Naive B cell (primary cell): ENCODE data around the gene PTPRR. TPM values are rescaled to one million over a fixed set of nuclear protein-coding genes. Genes with fewer than 3 reads are reported as not detected.

Experiments
- ATAC-seq, 2 donors: fragments of 150-1000 bp; cut with Tn5 transposase; 2 replicates each; pipeline ENCODE4 v1.10.0; 2021; ENCODE audit warnings: low read depth in 2 of 2, mild to moderate bottlenecking in 2 of 2, moderate library complexity in 2 of 2
- DNase-seq: peaks from one replicate; pipeline ENCODE4 v3.0.0; 2022
- H3K27ac Mint-ChIP-seq, 6 donors: one replicate each; pipeline ENCODE4 v1.8.0; 2020 to 2022; ENCODE audit warnings: mild to moderate bottlenecking in 6 of 6, mixed read lengths in 6 of 6, moderate library complexity in 5 of 6, inconsistent platforms in 2 of 6
- H3K27me3 Mint-ChIP-seq, 3 donors: one replicate each; pipeline ENCODE4 v1.8.0; 2021 to 2022; ENCODE audit warnings: mixed read lengths in 3 of 3, mild to moderate bottlenecking in 1 of 3
- H3K36me3 Mint-ChIP-seq, 2 donors: one replicate each; pipeline ENCODE4 v1.8.0; 2020 to 2022; ENCODE audit warnings: mixed read lengths in 2 of 2, inconsistent platforms in 1 of 2, mild to moderate bottlenecking in 1 of 2
- H3K4me1 Mint-ChIP-seq, 3 donors: one replicate each; pipeline ENCODE4 v1.8.0; 2020 to 2022; ENCODE audit warnings: mixed read lengths in 3 of 3, inconsistent platforms in 1 of 3, mild to moderate bottlenecking in 1 of 3, moderate library complexity in 1 of 3
- H3K4me3 Mint-ChIP-seq, 8 donors: one replicate each; pipeline ENCODE4 v1.8.0; 2020 to 2022; ENCODE audit warnings: mild to moderate bottlenecking in 8 of 8, mixed read lengths in 8 of 8, moderate library complexity in 8 of 8, inconsistent platforms in 2 of 8
- H3K9me3 Mint-ChIP-seq, 7 donors: one replicate each; pipeline ENCODE4 v1.8.0; 2020 to 2022; ENCODE audit warnings: mixed read lengths in 7 of 7, mild to moderate bottlenecking in 5 of 7, inconsistent platforms in 2 of 7, moderate library complexity in 1 of 7
- polyA plus RNA-seq, 6 donors: library from polyadenylated mRNA; unstranded; fragments of 300-500 nt; fragmentation: Illumina TruSeq; gene quantifications; one replicate each; pipeline ENCODE4 v1.2.3, GENCODE V29; 2021; ENCODE audit warnings: low read depth in 6 of 6

Gene PTPRR
- polyA plus RNA-seq, 6 donors from 2014 or later, result not detected

DNA sequence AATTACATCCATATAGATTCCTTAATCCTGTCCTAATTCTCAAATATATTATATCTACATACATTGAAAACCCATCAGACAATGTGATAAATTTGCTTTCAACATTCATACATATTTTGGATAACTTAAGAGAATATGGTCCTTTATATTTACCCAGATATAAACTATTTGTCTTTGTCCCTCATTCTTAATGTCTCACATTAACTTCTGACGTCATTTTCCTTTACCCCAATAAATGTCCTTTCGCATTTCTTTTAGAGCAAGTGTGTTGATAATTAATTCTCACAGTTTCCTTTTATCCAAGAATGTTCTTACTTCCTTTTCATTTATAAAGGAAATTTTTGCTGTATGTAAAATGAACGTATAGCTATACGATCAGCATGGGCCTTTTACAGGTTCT is 12.6 kb upstream of the PTPRR start:
- Mint-ChIP-seq H3K4me3 (no peak overlapping the region), H3K4me1 (no peaks in the 10 kb centered on the region), H3K36me3 (no peaks in the 10 kb centered on the region), H3K27ac (no peak overlapping the region), H3K9me3 (peaks cover 0 to 2% (median 0%) of the 10 kb centered on the region in 7 donors), H3K27me3 (peaks cover 0 to 13% (median 0%) of the 10 kb centered on the region in 3 donors)
- no peak for ATAC-seq
- no peak for DNase-seq

- no peaks in the 10 kb centered on the region for H3K4me1 Mint-ChIP-seq
Observed at GRCh38 chr12:70929029-70929428, 8.5 kb upstream of the PTPRR start.

DNA sequence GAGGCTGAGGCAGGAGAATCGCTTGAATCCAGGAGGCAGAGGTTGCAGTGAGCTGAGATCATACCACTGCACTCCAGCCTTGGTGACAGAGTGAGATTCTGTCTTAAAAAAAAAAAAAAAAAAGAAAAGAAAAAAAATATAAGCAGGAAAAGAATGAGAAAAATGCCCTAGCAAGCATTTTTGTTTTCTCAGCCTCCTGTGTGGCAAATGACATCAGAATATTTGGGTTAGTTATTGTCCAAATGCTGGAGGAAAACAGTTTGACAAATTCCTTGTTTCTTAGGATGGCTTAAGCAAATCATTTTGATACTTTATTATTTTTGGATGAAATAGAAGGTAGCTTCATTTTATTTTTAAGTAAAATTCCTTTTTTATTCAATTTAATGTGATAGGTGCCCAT is 7.5 kb upstream of the PTPRR start:
- no peaks in the 10 kb centered on the region for H3K4me1 Mint-ChIP-seq

More at GRCh38 chr12:70929029-70929428, 8.5 kb upstream of the PTPRR start:
- Mint-ChIP-seq H3K27me3 (peaks cover 0 to 4% (median 0%) of the 10 kb centered on the region in 3 donors), H3K27ac (no peak overlapping the region), H3K36me3 (no peaks in the 10 kb centered on the region), H3K4me3 (no peak overlapping the region), H3K9me3 (peaks cover 0 to 2% (median 0%) of the 10 kb centered on the region in 7 donors)
- ATAC-seq (no peak), DNase-seq (no peak)

DNA sequence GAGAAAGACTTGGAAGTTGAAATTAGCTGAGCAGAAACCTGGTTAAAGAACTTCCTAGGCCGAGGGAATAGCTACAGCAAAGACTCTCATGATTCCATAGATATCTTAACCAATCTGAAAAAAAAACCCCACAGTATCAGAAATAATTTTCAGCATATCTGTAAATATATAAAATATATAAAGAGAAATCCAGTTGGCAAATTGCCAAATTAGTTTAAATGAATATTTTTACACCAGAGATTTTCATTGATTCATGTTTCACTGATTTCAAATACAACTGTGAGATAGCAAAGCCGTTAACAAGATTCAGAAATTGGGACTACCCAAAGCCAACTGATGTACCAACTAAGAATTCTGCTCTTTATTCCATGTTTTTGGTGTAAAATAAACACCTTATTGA is 6.8 kb upstream of the PTPRR start:
- Mint-ChIP-seq H3K4me1 (no peaks in the 10 kb centered on the region), H3K36me3 (no peaks in the 10 kb centered on the region), H3K27ac (no peak overlapping the region), H3K9me3 (peaks cover 0 to 2% (median 0%) of the 10 kb centered on the region in 7 donors), H3K27me3 (peaks cover 0 to 9% (median 4%) of the 10 kb centered on the region in 3 donors), H3K4me3 (no peak overlapping the region)
- no peak for ATAC-seq
- no peak for DNase-seq

More for the DNA sequence above, 7.5 kb upstream of the PTPRR start:
- no peak overlapping the region for H3K4me3 Mint-ChIP-seq
- H3K27ac Mint-ChIP-seq, result no peak overlapping the region
- no peaks in the 10 kb centered on the region for H3K36me3 Mint-ChIP-seq
- no peak for DNase-seq
- peaks cover 0 to 2% (median 0%) of the 10 kb centered on the region in 7 donors for H3K9me3 Mint-ChIP-seq
- ATAC-seq, result no peak
- H3K27me3 Mint-ChIP-seq, result peaks cover 0 to 4% (median 0%) of the 10 kb centered on the region in 3 donors

- no peak for ATAC-seq
- H3K27me3 Mint-ChIP-seq, result peaks cover 13 to 22% (median 22%) of the 10 kb centered on the region in 3 donors
- H3K27ac Mint-ChIP-seq, result no peak overlapping the region
- H3K4me1 Mint-ChIP-seq, result no peaks in the 10 kb centered on the region
- no peak overlapping the region for H3K4me3 Mint-ChIP-seq
- H3K36me3 Mint-ChIP-seq, result no peaks in the 10 kb centered on the region
- H3K9me3 Mint-ChIP-seq, result peaks cover 0 to 2% (median 0%) of the 10 kb centered on the region in 7 donors
- DNase-seq, result no peak
Observed at GRCh38 chr12:70925539-70925938, 5.0 kb upstream of the PTPRR start.

- peaks cover 22 to 38% (median 38%) of the 10 kb centered on the region in 3 donors for H3K27me3 Mint-ChIP-seq
- DNase-seq (no peak), ATAC-seq (no peak)
- H3K4me3 Mint-ChIP-seq, result no peak overlapping the region
- no peaks in the 10 kb centered on the region for H3K36me3 Mint-ChIP-seq
- peaks cover 0 to 5% (median 0%) of the 10 kb centered on the region in 7 donors for H3K9me3 Mint-ChIP-seq
- H3K27ac Mint-ChIP-seq, result no peak overlapping the region
- H3K4me1 Mint-ChIP-seq, result peaks cover 0 to 3% (median 0%) of the 10 kb centered on the region in 3 donors
Observed at GRCh38 chr12:70920891-70921290, 353 bp upstream of the PTPRR start.

DNA sequence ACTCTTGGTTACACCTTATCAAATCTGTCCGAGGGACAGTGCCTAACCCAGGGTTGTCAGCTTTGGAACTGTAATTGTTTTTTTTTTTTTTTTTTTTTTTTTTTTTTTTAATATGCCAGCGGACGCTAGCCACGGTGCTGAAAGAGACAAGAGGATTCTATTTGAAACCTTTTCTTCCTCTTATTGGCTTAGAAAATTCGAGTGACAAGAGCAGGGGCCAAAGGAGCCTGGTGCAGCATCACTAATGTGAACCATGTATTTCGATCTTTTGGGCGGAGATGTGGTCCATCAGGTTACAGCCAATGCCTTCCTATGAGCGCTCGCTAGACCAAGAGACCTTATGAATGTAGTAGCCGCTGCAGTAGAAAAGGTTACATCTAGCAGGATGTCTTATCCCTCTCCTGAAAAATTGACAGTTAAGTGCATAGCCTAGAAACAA is 922 bp downstream of the PTPRR start:
- H3K27ac Mint-ChIP-seq, result no peak overlapping the region
- peaks cover 0 to 5% (median 0%) of the 10 kb centered on the region in 7 donors for H3K9me3 Mint-ChIP-seq
- peaks cover 22 to 42% (median 38%) of the 10 kb centered on the region in 3 donors for H3K27me3 Mint-ChIP-seq
- H3K36me3 Mint-ChIP-seq, result no peaks in the 10 kb centered on the region
- DNase-seq, result no peak
- H3K4me1 Mint-ChIP-seq, result peaks cover 0 to 3% (median 0%) of the 10 kb centered on the region in 3 donors
- no peak for ATAC-seq
- no peak overlapping the region for H3K4me3 Mint-ChIP-seq

- ATAC-seq (no peak), DNase-seq (no peak)
- Mint-ChIP-seq H3K27ac (no peak overlapping the region), H3K4me3 (no peak overlapping the region), H3K9me3 (peaks cover 0 to 5% (median 0%) of the 10 kb centered on the region in 7 donors), H3K4me1 (peaks cover 0 to 3% (median 0%) of the 10 kb centered on the region in 3 donors), H3K27me3 (peaks cover 22 to 39% (median 38%) of the 10 kb centered on the region in 3 donors), H3K36me3 (no peaks in the 10 kb centered on the region)
Observed at GRCh38 chr12:70919176-70919575, 1.4 kb downstream of the PTPRR start.

DNA sequence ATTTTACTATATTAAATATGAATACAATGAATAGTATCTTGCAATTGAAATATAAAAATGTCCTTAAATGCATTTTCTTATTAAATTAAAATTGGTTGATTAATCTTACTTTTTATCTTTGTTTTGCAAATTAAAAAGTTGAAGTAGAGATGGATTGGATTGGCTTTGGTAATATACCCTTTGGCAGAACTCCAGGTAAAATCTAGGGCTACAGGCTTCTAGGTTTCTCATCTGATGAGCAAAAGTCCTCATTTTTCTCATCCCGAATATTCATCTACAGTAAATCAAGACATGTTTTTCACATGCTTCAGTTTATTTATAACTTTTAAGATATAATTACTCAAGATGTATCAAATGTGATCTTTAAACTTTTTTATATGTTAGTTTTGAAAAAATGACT is 2.2 kb downstream of the PTPRR start:
- Mint-ChIP-seq H3K36me3 (no peaks in the 10 kb centered on the region), H3K27me3 (peaks cover 22 to 38% (median 38%) of the 10 kb centered on the region in 3 donors), H3K4me3 (no peak overlapping the region), H3K4me1 (peaks cover 0 to 3% (median 0%) of the 10 kb centered on the region in 3 donors), H3K9me3 (peaks cover 0 to 5% (median 0%) of the 10 kb centered on the region in 7 donors), H3K27ac (no peak overlapping the region)
- no peak for DNase-seq
- no peak for ATAC-seq

DNA sequence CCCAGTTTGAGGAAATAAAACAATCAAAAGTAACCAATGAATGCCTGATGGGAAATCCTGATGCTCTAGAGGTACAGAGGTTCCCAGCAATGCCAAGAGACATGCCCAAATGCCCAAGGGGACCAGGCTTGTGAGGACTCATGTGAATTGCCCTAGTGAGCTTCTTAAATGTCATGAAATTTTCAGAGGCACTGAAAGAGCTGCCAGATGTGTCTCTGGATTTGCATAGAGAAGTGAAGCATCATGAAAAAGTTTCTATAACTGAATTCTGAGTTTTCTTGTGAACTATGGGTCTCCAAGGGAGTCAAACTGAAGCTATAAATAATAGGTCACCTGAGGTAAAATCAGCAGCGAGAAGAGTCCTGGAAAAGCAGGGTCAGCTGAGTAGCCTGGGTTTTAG is 9.9 kb downstream of the PTPRR start:
- H3K9me3 Mint-ChIP-seq, result peaks cover 0 to 10% (median 0%) of the 10 kb centered on the region in 7 donors

GRCh38 chr12:70908978-70909377 is 11.6 kb downstream of the PTPRR start:
- no peak overlapping the region for H3K27ac Mint-ChIP-seq
- peaks cover 0 to 10% (median 0%) of the 10 kb centered on the region in 7 donors for H3K9me3 Mint-ChIP-seq
- no peaks in the 10 kb centered on the region for H3K4me1 Mint-ChIP-seq
- H3K36me3 Mint-ChIP-seq, result no peaks in the 10 kb centered on the region
- DNase-seq (no peak), ATAC-seq (no peak)
- peaks cover 0 to 5% (median 0%) of the 10 kb centered on the region in 3 donors for H3K27me3 Mint-ChIP-seq
- H3K4me3 Mint-ChIP-seq, result no peak overlapping the region

More for the DNA sequence above, 9.9 kb downstream of the PTPRR start:
- no peaks in the 10 kb centered on the region for H3K4me1 Mint-ChIP-seq
- ATAC-seq (no peak), DNase-seq (no peak)
- no peak overlapping the region for H3K4me3 Mint-ChIP-seq
- H3K27me3 Mint-ChIP-seq, result peaks cover 0 to 9% (median 0%) of the 10 kb centered on the region in 3 donors
- H3K36me3 Mint-ChIP-seq, result no peaks in the 10 kb centered on the region
- no peak overlapping the region for H3K27ac Mint-ChIP-seq

- Mint-ChIP-seq H3K27me3 (peaks cover 0 to 5% (median 0%) of the 10 kb centered on the region in 3 donors), H3K4me1 (no peaks in the 10 kb centered on the region), H3K9me3 (peaks cover 0 to 10% (median 0%) of the 10 kb centered on the region in 7 donors), H3K4me3 (no peak overlapping the region), H3K36me3 (no peaks in the 10 kb centered on the region), H3K27ac (no peak overlapping the region)
- no peak for ATAC-seq
- no peak for DNase-seq
Observed at GRCh38 chr12:70907412-70907811, 13.1 kb downstream of the PTPRR start.

- H3K36me3 Mint-ChIP-seq, result no peaks in the 10 kb centered on the region
- no peak overlapping the region for H3K27ac Mint-ChIP-seq
- H3K27me3 Mint-ChIP-seq, result no peaks in the 10 kb centered on the region
- H3K4me1 Mint-ChIP-seq, result no peaks in the 10 kb centered on the region
- peaks cover 0 to 10% (median 2%) of the 10 kb centered on the region in 7 donors for H3K9me3 Mint-ChIP-seq
- no peak overlapping the region for H3K4me3 Mint-ChIP-seq
- no peak for ATAC-seq
- no peak for DNase-seq
Observed at GRCh38 chr12:70895956-70896355, 24.6 kb downstream of the PTPRR start.

- Mint-ChIP-seq H3K4me3 (no peak overlapping the region), H3K36me3 (no peaks in the 10 kb centered on the region), H3K27ac (no peak overlapping the region), H3K9me3 (peaks cover 0 to 10% (median 3%) of the 10 kb centered on the region in 7 donors), H3K4me1 (no peaks in the 10 kb centered on the region), H3K27me3 (peaks cover 0 to 6% (median 0%) of the 10 kb centered on the region in 3 donors)
- DNase-seq (no peak), ATAC-seq (no peak)
Observed at GRCh38 chr12:70892593-70892992, 27.9 kb downstream of the PTPRR start.
